Progenitor cell of endocrine pancreas (in vitro differentiated cells): ENCODE data around the gene NPC1. TPM values are rescaled to one million over a fixed set of nuclear protein-coding genes. Genes with fewer than 3 reads are reported as not detected.
A peak's percentile ranks its signal among the peaks of the same experiment; 100 is the strongest.

Source experiments
- DNase-seq: peaks from one replicate; pipeline ENCODE4 v3.0.0; 2021; ENCODE audit warnings: low spot score; ENCODE audit not compliant: unreplicated experiment
- H3K27ac Mint-ChIP-seq: 2 replicates; pipeline ENCODE4 v1.8.0; 2021; ENCODE audit warnings: mild to moderate bottlenecking, moderate library complexity, mixed read lengths
- H3K27me3 Mint-ChIP-seq: 2 replicates; pipeline ENCODE4 v1.8.0; 2021; ENCODE audit warnings: mixed read lengths
- H3K36me3 Mint-ChIP-seq: 2 replicates; pipeline ENCODE4 v1.8.0; 2022; ENCODE audit warnings: mixed read lengths; ENCODE audit not compliant: insufficient read depth
- H3K4me1 Mint-ChIP-seq: 2 replicates; pipeline ENCODE4 v1.8.0; 2021; ENCODE audit warnings: low read depth, mixed read lengths
- H3K4me3 Mint-ChIP-seq: 2 replicates; pipeline ENCODE4 v1.8.0; 2021; ENCODE audit warnings: low read depth, mild to moderate bottlenecking, moderate library complexity, mixed read lengths
- H3K9me3 Mint-ChIP-seq: 2 replicates; pipeline ENCODE4 v1.8.0; 2021; ENCODE audit warnings: low read depth, mixed read lengths
- CTCF ChIP-seq: fragments of 200-600 bp; sonication (generic); IDR thresholded peaks from one replicate; pipeline ENCODE4 v1.5.0; 2021; ENCODE audit warnings: antibody characterized with exemption, mild to moderate bottlenecking; ENCODE audit not compliant: unreplicated experiment
- total RNA-seq: library from RNA; stranded (reverse); gene quantifications from 2 replicates; pipeline ENCODE4 v1.2.1, GENCODE V29; 2021

Gene NPC1
- total RNA-seq, 1 donor from 2014 or later = 35.1 TPM

- Mint-ChIP-seq H3K36me3 (no peaks in the 10 kb centered on the region), H3K9me3 (no peaks in the 10 kb centered on the region), H3K27ac (peak overlapping the region; percentile 96), H3K4me3 (peak overlapping the region; percentile 90), H3K27me3 (peaks cover 19% of the 10 kb centered on the region), H3K4me1 (peaks cover 16% of the 10 kb centered on the region)
- DNase-seq = no peak
- TF ChIP-seq CTCF = no peak
Observed at GRCh38 chr18:23585897-23586248, 433 bp downstream of the NPC1 start.

- H3K4me1 Mint-ChIP-seq = peaks cover 19% of the 10 kb centered on the region
- TF ChIP-seq CTCF = no peak
- H3K9me3 Mint-ChIP-seq = no peaks in the 10 kb centered on the region
- H3K27me3 Mint-ChIP-seq = peaks cover 19% of the 10 kb centered on the region
- no peaks in the 10 kb centered on the region for H3K36me3 Mint-ChIP-seq
- no peak for DNase-seq
- peak overlapping the region; percentile 96 for H3K27ac Mint-ChIP-seq
- peak overlapping the region; percentile 90 for H3K4me3 Mint-ChIP-seq
Observed at GRCh38 chr18:23585007-23585871, 1.1 kb downstream of the NPC1 start.

GRCh38 chr18:23584019-23584983 lies 2.0 kb downstream of the NPC1 start:
- no peak for TF ChIP-seq CTCF
- Mint-ChIP-seq H3K27ac (peak overlapping the region; percentile 50), H3K36me3 (no peaks in the 10 kb centered on the region), H3K4me1 (peaks cover 24% of the 10 kb centered on the region), H3K9me3 (no peaks in the 10 kb centered on the region), H3K4me3 (peak overlapping the region; percentile 26), H3K27me3 (peaks cover 19% of the 10 kb centered on the region)
- DNase-seq = no peak

- Mint-ChIP-seq H3K9me3 (no peaks in the 10 kb centered on the region), H3K27ac (peak overlapping the region; percentile 50), H3K27me3 (peaks cover 12% of the 10 kb centered on the region), H3K4me1 (peaks cover 24% of the 10 kb centered on the region), H3K4me3 (no peak overlapping the region), H3K36me3 (peaks cover 3% of the 10 kb centered on the region)
- no peak for DNase-seq
- no peak for TF ChIP-seq CTCF
Observed at GRCh38 chr18:23583071-23583865, 3.0 kb downstream of the NPC1 start.
